HCT116 (cell line): ENCODE data around the gene EBLN1. TPM values are rescaled to one million over a fixed set of nuclear protein-coding genes. Genes with fewer than 3 reads are reported as not detected.

Experiments
- ATAC-seq: fragments of 200-7000 bp; cut with Tn5 transposase; 2 replicates; pipeline ENCODE4 v1.9.1; 2020; ENCODE audit warnings: mild to moderate bottlenecking, moderate library complexity
- BruUV-seq: library from RNA; stranded (reverse); fragments of 400-500 nt; replicated peaks from 2 replicates; lab custom pipeline; 2021; lab: Mats Ljungman, UMichigan
- CTCF ChIA-PET: fragments of 300-600 bp; sonication (Branson Sonifier 250); formaldehyde crosslinking; loops from one replicate; lab custom pipeline; 2021; ENCODE audit warnings: antibody characterized with exemption; lab: Charles Lee
- POLR2A ChIA-PET: fragments of 300-600, 350-600 bp; sonication (Branson Sonifier 250); formaldehyde crosslinking; loops from one replicate; lab custom pipeline; 2021; ENCODE audit warnings: antibody characterized with exemption; lab: Charles Lee
- RAD21 ChIA-PET, 2 experiments: fragments of 300-600 bp; sonication (Branson Sonifier 250); formaldehyde crosslinking; loops; one replicate each; lab custom pipeline; 2023; ENCODE audit warnings: low total read pairs in 2 of 2; ENCODE audit not compliant: uncharacterized antibody in 2 of 2, unreplicated experiment in 2 of 2, low non-redundant PET in 1 of 2; lab: Charles Lee
- DNase-seq: peaks from one replicate; pipeline ENCODE4 v3.0.0-alpha.2; 2010; ENCODE audit warnings: low read depth, low spot score
- H2AFZ ChIP-seq: fragments of 200-600 bp; shearing (Covaris generic), sonication (generic); 2 replicates; pipeline ENCODE4 v1.6.1; 2017; ENCODE audit warnings: low read depth, mixed run types, mixed read lengths, antibody characterized with exemption, low read length; ENCODE audit not compliant: poor library complexity, severe bottlenecking
- H3K27ac ChIP-seq: 2 replicates; pipeline ENCODE4 v1.5.1; 2012; ENCODE audit warnings: low read depth, low read length
- H3K27me3 ChIP-seq: fragments of 200-600 bp; sonication (generic); 2 replicates; pipeline ENCODE4 v1.6.1; 2016; ENCODE audit warnings: mixed run types, low read length, mixed read lengths; ENCODE audit not compliant: insufficient read depth
- H3K36me3 ChIP-seq, 2 experiments: fragments of 200-500 bp in 1 of 2; fragments of 200-600 bp in 1 of 2; sonication (Bioruptor generic) in 1 of 2; sonication (generic) in 1 of 2; 2 replicates each; pipeline versions ENCODE4 v1.5.1 to v1.6.1; 2014 to 2016; ENCODE audit warnings: low read length in 2 of 2, inconsistent platforms in 1 of 2, mixed read lengths in 1 of 2, mixed run types in 1 of 2; ENCODE audit not compliant: insufficient read depth in 2 of 2, control insufficient read depth in 1 of 2
- H3K4me1 ChIP-seq, 2 experiments: fragments of 200-600 bp in 1 of 2; sonication (generic) in 1 of 2; 2 replicates each; pipeline versions ENCODE4 v1.5.1 to v1.6.1; 2012 to 2017; ENCODE audit warnings: low read length in 2 of 2, inconsistent platforms in 1 of 2, mild to moderate bottlenecking in 1 of 2, mixed read lengths in 1 of 2, mixed run types in 1 of 2, moderate library complexity in 1 of 2; ENCODE audit not compliant: insufficient read depth in 2 of 2, control insufficient read depth in 1 of 2
- H3K4me2 ChIP-seq: fragments of 200-600 bp; sonication (generic); 2 replicates; pipeline ENCODE4 v1.6.1; 2017; ENCODE audit warnings: mixed run types, low read length, mixed read lengths
- H3K4me3 ChIP-seq, 2 experiments: fragments of 200-600 bp in 1 of 2; sonication (generic) in 1 of 2; replicated peaks in 1 of 2; 2 replicates each; pipeline ENCODE4 v1.5.1; 2011 to 2016; ENCODE audit warnings: low read length in 2 of 2, control low read depth in 1 of 2, low read depth in 1 of 2, mild to moderate bottlenecking in 1 of 2, mixed read lengths in 1 of 2, mixed run types in 1 of 2
- H3K79me2 ChIP-seq: fragments of 200-600 bp; sonication (generic); 2 replicates; pipeline ENCODE4 v1.6.1; 2017; ENCODE audit warnings: mild to moderate bottlenecking, mixed run types, low read length, moderate library complexity, mixed read lengths; ENCODE audit not compliant: insufficient read depth
- H3K9ac ChIP-seq: fragments of 200-600 bp; sonication (generic); 2 replicates; pipeline ENCODE4 v1.6.1; 2016; ENCODE audit warnings: low read length, mixed read lengths
- H3K9me2 ChIP-seq: fragments of 200-600 bp; sonication (generic), shearing (Covaris generic); 2 replicates; pipeline ENCODE4 v1.6.1; 2017; ENCODE audit warnings: mixed run types, mild to moderate bottlenecking, moderate library complexity; ENCODE audit not compliant: insufficient read depth
- H3K9me3 ChIP-seq, 2 experiments: fragments of 200-500 bp in 1 of 2; fragments of 200-600 bp in 1 of 2; sonication (Bioruptor generic) in 1 of 2; sonication (generic) in 1 of 2; 2 replicates each; pipeline ENCODE4 v1.6.1; 2014 to 2017; ENCODE audit warnings: low read length in 2 of 2, mixed read lengths in 2 of 2, inconsistent platforms in 1 of 2, low read depth in 1 of 2, mild to moderate bottlenecking in 1 of 2, mixed run types in 1 of 2, moderate library complexity in 1 of 2; ENCODE audit not compliant: control insufficient read depth in 1 of 2, insufficient read depth in 1 of 2
- H4K20me1 ChIP-seq: fragments of 200-600 bp; sonication (generic), shearing (Covaris generic); 2 replicates; pipeline ENCODE4 v1.6.1; 2017; ENCODE audit warnings: mixed run types, mild to moderate bottlenecking, moderate library complexity; ENCODE audit not compliant: insufficient read depth
- EGR1 ChIP-seq: IDR thresholded peaks from 2 replicates; pipeline ENCODE4 v1.6.1; 2012; ENCODE audit warnings: low read depth
- JUND ChIP-seq: IDR thresholded peaks from 2 replicates; pipeline ENCODE4 v1.6.1; 2012
- MAX ChIP-seq: IDR thresholded peaks from 2 replicates; pipeline ENCODE4 v1.6.1; 2012
- TCF7L2 ChIP-seq: IDR thresholded peaks from 2 replicates; pipeline ENCODE4 v1.7.0; 2011; ENCODE audit warnings: borderline replicate concordance, inconsistent platforms; ENCODE audit not compliant: insufficient read depth, insufficient read length; ENCODE audit errors: extremely low read depth
- ZBTB33 ChIP-seq: IDR thresholded peaks from 2 replicates; pipeline ENCODE4 v1.6.1; 2011; ENCODE audit warnings: mild to moderate bottlenecking, low read length, moderate library complexity; ENCODE audit not compliant: insufficient replicate concordance; ENCODE audit errors: extremely low read depth
- ZFX ChIP-seq: fragments of 450-650 bp; IDR thresholded peaks from 2 replicates; pipeline ENCODE4 v1.6.1; 2017
- intact Hi-C: fragments of 100-400 bp; cut with micrococcal nuclease; formaldehyde crosslinking; loops from 2 replicates; pipeline ENCODE4 v1.10.0; 2022
- total RNA-seq: library from RNA; stranded (reverse); gene quantifications from one replicate; pipeline ENCODE4 v1.2.1, GENCODE V29; 2021; ENCODE audit not compliant: unreplicated experiment
- TF ChIP-seq, protein P1 (sequence below): IDR thresholded peaks from 2 replicates; pipeline ENCODE4 v1.6.1; 2012

EBLN1 gene
- total RNA-seq, 1 experiment from 2014 or later = not detected

DNA sequence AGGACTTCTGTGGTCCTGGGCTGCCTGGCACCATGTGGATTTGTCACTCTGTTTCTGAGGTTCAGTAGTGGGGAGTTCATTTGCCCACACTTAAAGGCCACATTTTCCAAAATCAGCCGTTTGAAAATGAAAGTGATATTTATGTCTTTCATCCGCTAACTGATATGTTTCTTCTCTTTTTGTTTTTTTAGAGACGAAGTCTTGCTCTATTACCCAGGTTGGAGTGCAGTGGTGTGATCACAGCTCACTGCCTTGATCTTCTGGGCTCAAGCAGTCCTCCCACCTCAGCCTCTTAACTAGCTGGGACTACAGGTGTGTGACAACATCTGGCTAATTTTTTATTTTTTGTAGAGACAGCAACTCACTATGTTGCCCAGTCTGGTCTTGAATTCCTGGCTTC is 58.6 kb downstream of the EBLN1 start:
- no peak overlapping the region for H2AFZ ChIP-seq
- H3K4me2 ChIP-seq = no peak overlapping the region
- no peaks in the 10 kb centered on the region for H3K36me3 ChIP-seq
- ATAC-seq (no peak), DNase-seq (no peak)
- no peaks in the 10 kb centered on the region for H3K9me2 ChIP-seq
- RAD21 ChIA-PET = no interaction called here
- BruUV-seq = no TSS peak
- TF ChIP-seq, protein P1, sequence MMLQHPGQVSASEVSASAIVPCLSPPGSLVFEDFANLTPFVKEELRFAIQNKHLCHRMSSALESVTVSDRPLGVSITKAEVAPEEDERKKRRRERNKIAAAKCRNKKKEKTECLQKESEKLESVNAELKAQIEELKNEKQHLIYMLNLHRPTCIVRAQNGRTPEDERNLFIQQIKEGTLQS = no peak
- no peak for TF ChIP-seq TCF7L2
- TF ChIP-seq MAX = no peak
- no peak for TF ChIP-seq ZFX
- no peak for TF ChIP-seq EGR1
- TF ChIP-seq JUND = no peak
- TF ChIP-seq ZBTB33 = no peak
- H4K20me1 ChIP-seq = no peaks in the 10 kb centered on the region
- intact Hi-C loops = no loop called here
- POLR2A ChIA-PET = no interaction called here
- no peak overlapping the region for H3K9ac ChIP-seq
- CTCF ChIA-PET = no interaction called here
- H3K9me3 ChIP-seq = no peaks in the 10 kb centered on the region
- no peaks in the 10 kb centered on the region for H3K4me1 ChIP-seq
- H3K79me2 ChIP-seq = no peaks in the 10 kb centered on the region
- no peak overlapping the region for H3K4me3 ChIP-seq
- H3K27ac ChIP-seq = no peak overlapping the region
- H3K27me3 ChIP-seq = no peaks in the 10 kb centered on the region

Other genes with a start within 250 kb of the EBLN1 start
- gene DNAJC1, start 214.3 kb downstream of the EBLN1 start, total RNA-seq = 17.9 TPM
- gene COMMD3, start 98.4 kb upstream of the EBLN1 start, total RNA-seq = 43.0 TPM
- gene BMI1, start 103.1 kb upstream of the EBLN1 start, total RNA-seq = 81.1 TPM
- not detected for gene SPAG6, start 127.5 kb upstream of the EBLN1 start, total RNA-seq